ENCODE measurements around the gene ARHGEF40. TPM values are rescaled to one million over a fixed set of nuclear protein-coding genes. Genes with fewer than 3 reads are reported as not detected.

ARHGEF40 gene
- total RNA-seq, 2 experiments from 2014 or later, result 0.53 to 0.83 TPM

GRCh38 chr14:21118933-21119332 lies 48.8 kb downstream of the ARHGEF40 start:
- no peaks in the 10 kb centered on the region for H3K4me1 Mint-ChIP-seq (ENCODE audit: low read depth)
- ATAC-seq, result no peak
- no peak overlapping the region for H3K4me3 Mint-ChIP-seq
- H3K9me3 Mint-ChIP-seq (ENCODE audit: insufficient read depth), result no peaks in the 10 kb centered on the region
- no peak overlapping the region for H3K27ac Mint-ChIP-seq
- CTCF ChIA-PET, result no interaction called here
- DNase-seq, result no peak
- POLR2A ChIA-PET, result no interaction called here
- H3K36me3 Mint-ChIP-seq (ENCODE audit: low read depth), result no peaks in the 10 kb centered on the region
- H3K27me3 Mint-ChIP-seq (ENCODE audit: low read depth), result peaks cover 7% of the 10 kb centered on the region

GRCh38 chr14:21120686-21121085 lies 50.6 kb downstream of the ARHGEF40 start:
- H3K36me3 Mint-ChIP-seq (ENCODE audit: low read depth), result no peaks in the 10 kb centered on the region
- DNase-seq (no peak), ATAC-seq (no peak)
- H3K9me3 Mint-ChIP-seq (ENCODE audit: insufficient read depth), result peaks cover 6% of the 10 kb centered on the region
- ChIA-PET CTCF (interaction anchor here (1.3 kb wide), 1 partner anchor 16 kb away, joined by 4 read pairs; no protein-coding TSS in a partner anchor), POLR2A (no interaction called here)
- no peaks in the 10 kb centered on the region for H3K4me1 Mint-ChIP-seq (ENCODE audit: low read depth)
- no peak overlapping the region for H3K27ac Mint-ChIP-seq
- H3K27me3 Mint-ChIP-seq (ENCODE audit: low read depth), result peaks cover 9% of the 10 kb centered on the region
- H3K4me3 Mint-ChIP-seq, result no peak overlapping the region

GRCh38 chr14:21121122-21121521 lies 51.0 kb downstream of the ARHGEF40 start:
- Mint-ChIP-seq H3K27me3 (ENCODE audit: low read depth) (peaks cover 10% of the 10 kb centered on the region), H3K9me3 (ENCODE audit: insufficient read depth) (peaks cover 6% of the 10 kb centered on the region), H3K4me3 (no peak overlapping the region), H3K4me1 (ENCODE audit: low read depth) (no peaks in the 10 kb centered on the region), H3K27ac (no peak overlapping the region), H3K36me3 (ENCODE audit: low read depth) (no peaks in the 10 kb centered on the region)
- DNase-seq (no peak), ATAC-seq (no peak)
- CTCF ChIA-PET, result interaction anchor here (1.3 kb wide), 1 partner anchor 16 kb away, joined by 4 read pairs; no protein-coding TSS in a partner anchor
- POLR2A ChIA-PET, result no interaction called here

GRCh38 chr14:21123429-21123828 lies 53.3 kb downstream of the ARHGEF40 start:
- Mint-ChIP-seq H3K36me3 (ENCODE audit: low read depth) (no peaks in the 10 kb centered on the region), H3K4me1 (ENCODE audit: low read depth) (no peaks in the 10 kb centered on the region), H3K27ac (no peak overlapping the region), H3K9me3 (ENCODE audit: insufficient read depth) (peaks cover 6% of the 10 kb centered on the region), H3K4me3 (no peak overlapping the region), H3K27me3 (ENCODE audit: low read depth) (peaks cover 28% of the 10 kb centered on the region)
- no peak for DNase-seq
- ChIA-PET CTCF (interaction anchor here (0.9 to 4.2 kb wide), 5 partner anchors 12 to 109 kb away, joined by 3 to 18 read pairs (median 4); no protein-coding TSS in a partner anchor), POLR2A (interaction anchor here (0.6 kb wide), 1 partner anchor 523 kb away, joined by 3 read pairs; no protein-coding TSS in a partner anchor)
- ATAC-seq, result no peak

GRCh38 chr14:21133901-21134300 lies 63.8 kb downstream of the ARHGEF40 start:
- Mint-ChIP-seq H3K27ac (no peak overlapping the region), H3K9me3 (ENCODE audit: insufficient read depth) (no peaks in the 10 kb centered on the region), H3K4me1 (ENCODE audit: low read depth) (no peaks in the 10 kb centered on the region), H3K36me3 (ENCODE audit: low read depth) (no peaks in the 10 kb centered on the region), H3K4me3 (no peak overlapping the region), H3K27me3 (ENCODE audit: low read depth) (peaks cover 16% of the 10 kb centered on the region)
- ATAC-seq (no peak), DNase-seq (no peak)
- ChIA-PET POLR2A (no interaction called here), CTCF (no interaction called here)

- no peak overlapping the region for H3K27ac Mint-ChIP-seq
- H3K9me3 Mint-ChIP-seq (ENCODE audit: insufficient read depth), result no peaks in the 10 kb centered on the region
- CTCF ChIA-PET, result interaction anchor here (0.8 to 2.0 kb wide), 8 partner anchors 9 to 121 kb away, joined by 3 to 7 read pairs (median 3); no protein-coding TSS in a partner anchor
These were observed 65.9 kb downstream of the ARHGEF40 start for GRCh38 chr14:21136024-21136423.

More at GRCh38 chr14:21136024-21136423, 65.9 kb downstream of the ARHGEF40 start:
- POLR2A ChIA-PET, result interaction anchor here (0.6 kb wide), 1 partner anchor 290 kb away, joined by 3 read pairs; no protein-coding TSS in a partner anchor
- DNase-seq (no peak), ATAC-seq (no peak)
- Mint-ChIP-seq H3K27me3 (ENCODE audit: low read depth) (peaks cover 13% of the 10 kb centered on the region), H3K4me3 (no peak overlapping the region), H3K4me1 (ENCODE audit: low read depth) (no peaks in the 10 kb centered on the region), H3K36me3 (ENCODE audit: low read depth) (no peaks in the 10 kb centered on the region)

Small RNA genes within 50 kb of the gene (microRNA-seq; reads per million reads assigned to microRNA genes)
- gene MIR6717, result not detected

Other genes with a start within 250 kb of the ARHGEF40 start
- gene RNASE3, start 178.9 kb upstream of the ARHGEF40 start, total RNA-seq, result not detected
- not detected for gene RNASE2, start 114.8 kb upstream of the ARHGEF40 start, total RNA-seq
- gene METTL17, start 80.3 kb upstream of the ARHGEF40 start, total RNA-seq, result 100 to 1,000 TPM in 1 of 2 experiments, 10 to 100 TPM in 1; 97.5 to 103 TPM
- not detected for gene SLC39A2, start 71.0 kb upstream of the ARHGEF40 start, total RNA-seq
- 1 to 10 TPM; 6.2 to 7.6 TPM for gene NDRG2, start 45.2 kb upstream of the ARHGEF40 start, total RNA-seq
- not detected for gene TPPP2, start 40.1 kb upstream of the ARHGEF40 start, total RNA-seq
- not detected for gene RNASE13, start 35.5 kb upstream of the ARHGEF40 start, total RNA-seq
- not detected for gene RNASE7, start 27.9 kb upstream of the ARHGEF40 start, total RNA-seq
- gene RNASE8, start 12.5 kb upstream of the ARHGEF40 start, total RNA-seq, result not detected
- 1 to 10 TPM; 2.8 to 3.1 TPM for gene ZNF219, start 28.4 kb downstream of the ARHGEF40 start, total RNA-seq
- not detected for gene TMEM253, start 30.8 kb downstream of the ARHGEF40 start, total RNA-seq
- gene OR5AU1, start 85.8 kb downstream of the ARHGEF40 start, total RNA-seq, result not detected
- gene HNRNPC, start 199.1 kb downstream of the ARHGEF40 start, total RNA-seq, result 100 to 1,000 TPM; 768 to 782 TPM
- gene RPGRIP1, start 209.8 kb downstream of the ARHGEF40 start, total RNA-seq, result not detected